SW 1271 (cell line): Measurements from ENCODE around the gene HSPH1.

Source experiments
- DNase-seq, 2 experiments: peaks; one replicate each; lab custom pipeline; 2025; lab: John Stamatoyannopoulos, UW

The HSPH1 gene

DNA sequence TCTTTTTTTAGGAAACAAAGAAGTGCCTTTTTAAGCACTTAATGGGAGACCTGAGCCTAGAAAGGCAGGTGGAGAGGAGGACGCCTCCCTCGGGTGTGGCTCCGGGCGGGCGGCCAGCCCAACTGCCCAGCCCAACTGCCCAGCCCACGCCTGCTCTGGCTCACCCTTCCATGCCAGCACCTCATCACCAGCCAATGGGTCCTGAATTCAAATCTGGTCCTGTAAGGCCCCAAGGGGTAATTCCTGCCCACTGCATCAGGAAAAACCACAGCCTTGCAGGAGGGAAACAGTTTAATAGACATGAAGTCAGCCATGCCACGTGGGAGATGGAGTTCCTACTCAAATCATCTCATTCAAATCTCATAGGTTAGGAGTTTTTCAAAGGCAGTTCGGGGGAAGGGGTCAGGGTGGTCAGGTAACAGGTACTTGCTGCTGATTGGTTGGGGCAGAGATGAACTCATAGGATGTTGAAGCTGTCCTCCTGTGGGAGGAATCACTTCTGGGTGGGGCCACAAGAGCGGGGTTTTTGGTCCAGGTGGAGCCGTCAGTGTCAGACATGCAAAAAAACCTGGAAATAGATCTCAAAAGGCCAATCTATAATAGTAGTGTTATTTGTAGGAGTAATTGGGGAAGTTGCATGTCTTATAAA, 64.9 kb downstream of the HSPH1 start:
- DNase-seq: no peak

DNA sequence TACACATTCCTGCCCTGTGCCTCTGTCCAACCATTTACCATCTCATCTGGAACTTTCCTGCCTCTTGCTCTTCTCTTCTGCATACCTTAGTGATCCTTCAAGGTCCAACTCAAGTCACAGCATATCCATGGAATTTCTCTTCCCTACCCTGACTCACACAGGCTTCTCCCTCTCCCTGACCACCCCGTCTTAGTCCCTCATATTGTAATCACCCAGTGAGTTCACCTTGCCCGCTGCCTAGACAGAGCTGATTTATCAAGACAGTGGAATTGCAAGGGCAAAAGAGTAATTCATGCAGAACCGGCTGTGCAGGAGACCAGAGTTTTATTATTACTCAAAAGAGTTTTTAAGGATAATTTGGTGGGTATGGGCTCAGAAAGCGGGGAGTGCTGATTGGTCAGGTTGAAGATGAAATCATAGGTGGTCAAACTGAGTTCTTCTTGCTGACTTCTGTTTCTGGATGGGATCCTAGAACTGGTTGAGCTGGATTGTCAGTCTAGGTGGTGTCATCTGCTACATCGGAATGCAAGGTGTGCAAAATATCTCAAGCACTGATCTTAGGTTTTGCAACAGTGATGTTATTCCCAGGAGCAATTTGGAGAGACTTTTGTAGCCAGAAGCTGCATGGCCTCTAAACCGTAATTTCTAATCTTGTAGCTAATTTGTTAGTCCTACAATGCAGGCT, 67.2 kb downstream of the HSPH1 start:
- no peak for DNase-seq

DNA sequence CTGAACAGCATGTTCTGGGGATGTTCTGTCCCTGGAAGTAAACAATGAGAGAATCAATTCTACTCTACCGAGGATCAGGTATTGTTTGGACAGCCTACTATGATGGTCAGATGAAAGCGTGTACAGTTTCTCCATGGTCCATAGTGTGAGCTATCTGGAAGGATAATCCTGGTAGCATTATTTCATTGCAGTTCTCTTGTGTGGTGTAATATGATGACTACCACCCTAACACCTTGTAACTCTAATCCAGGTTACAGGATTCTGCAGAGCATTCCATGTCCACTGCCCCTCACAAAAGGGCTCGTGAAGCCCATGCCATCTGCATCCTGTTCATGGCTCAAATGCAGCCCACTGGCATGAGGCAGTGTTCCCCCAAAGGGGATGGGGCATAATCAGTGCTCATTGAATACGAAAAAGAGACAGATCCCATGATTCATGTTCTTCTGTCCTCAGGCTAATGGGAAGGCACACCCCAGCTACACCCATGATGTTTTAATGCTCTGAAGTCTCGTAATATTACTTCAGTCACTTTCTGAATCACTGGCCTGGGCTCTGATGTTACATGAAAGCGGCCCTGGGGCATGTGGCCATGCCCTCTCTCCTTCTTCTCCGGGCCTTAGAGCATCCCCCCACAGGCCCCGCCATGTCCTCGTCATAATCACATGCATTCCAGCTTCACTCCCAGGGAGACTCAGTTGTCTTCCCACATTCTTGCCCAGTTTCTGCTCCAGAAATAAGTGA, 68.4 kb downstream of the HSPH1 start:
- no peak for DNase-seq

DNA sequence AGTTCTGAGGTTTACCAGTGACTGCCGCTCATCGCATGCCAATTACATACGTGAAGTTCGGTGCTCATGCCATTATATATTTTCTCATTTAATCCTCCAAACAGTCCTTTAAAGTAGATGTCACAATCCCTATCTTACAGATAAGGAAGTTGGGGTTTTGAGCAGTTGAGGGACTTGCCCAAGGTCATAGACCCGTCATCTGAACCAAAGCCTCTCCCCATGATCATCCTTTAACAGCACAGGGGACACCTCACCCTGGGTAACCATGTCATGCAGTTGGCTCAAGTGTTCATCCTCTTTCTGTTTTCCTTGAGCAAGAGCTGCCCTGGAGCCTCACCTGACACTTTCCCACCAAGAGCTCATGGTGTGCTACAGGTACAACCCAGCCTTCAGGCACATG, 69.1 kb downstream of the HSPH1 start:
- no peak for DNase-seq

DNA sequence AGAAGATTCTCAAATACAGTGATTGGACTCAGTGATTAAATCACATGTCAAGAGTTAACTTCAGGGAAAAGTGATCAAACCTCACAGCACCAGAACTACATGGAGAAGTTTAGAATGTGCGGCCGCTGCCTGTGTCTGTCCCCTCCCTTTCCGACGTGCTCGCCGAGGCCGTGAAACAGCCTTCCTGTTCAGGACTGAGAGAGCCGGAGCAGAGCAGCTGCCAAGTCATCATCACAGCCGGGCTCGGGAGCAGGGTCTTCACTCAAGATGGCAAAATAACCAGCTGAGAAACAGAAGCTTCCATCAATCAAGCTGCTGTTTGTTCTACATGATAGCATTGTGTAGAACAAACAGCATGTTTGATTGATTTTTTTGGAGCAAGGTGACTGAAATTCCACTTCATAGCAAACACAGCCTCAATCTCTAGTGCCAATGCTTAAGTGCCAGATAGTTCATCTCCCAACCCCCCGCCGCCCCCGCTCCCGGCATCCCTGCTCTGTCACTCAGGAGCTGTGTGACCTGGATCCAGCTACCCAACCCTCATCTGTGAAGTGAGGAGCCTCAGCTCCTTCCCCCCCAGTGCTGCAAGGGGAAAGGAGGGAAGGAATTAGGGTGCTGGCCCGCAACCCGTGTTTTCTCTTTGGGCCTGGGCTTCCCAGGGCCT, 70.6 kb downstream of the HSPH1 start:
- DNase-seq: no peak

DNA sequence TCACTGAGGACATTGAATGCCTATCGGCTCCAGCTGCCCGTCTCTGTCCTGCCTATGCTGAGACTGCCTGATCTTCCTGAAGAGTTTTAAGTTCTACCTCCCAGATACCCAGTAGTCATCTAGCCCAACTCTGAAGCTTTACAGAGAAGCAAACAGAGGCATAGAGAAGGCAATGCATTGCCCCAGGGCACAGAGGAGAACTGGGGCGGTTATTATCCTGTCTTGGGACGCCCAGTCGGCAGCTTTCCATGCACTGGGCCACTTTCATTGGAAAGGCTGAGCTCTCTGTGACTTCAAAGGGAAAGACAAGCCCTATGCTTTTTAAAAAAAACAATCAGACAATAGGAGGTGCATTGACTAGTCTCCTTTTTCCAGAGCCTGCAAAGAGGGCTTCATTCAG, 71.6 kb downstream of the HSPH1 start:
- DNase-seq: no peak

DNA sequence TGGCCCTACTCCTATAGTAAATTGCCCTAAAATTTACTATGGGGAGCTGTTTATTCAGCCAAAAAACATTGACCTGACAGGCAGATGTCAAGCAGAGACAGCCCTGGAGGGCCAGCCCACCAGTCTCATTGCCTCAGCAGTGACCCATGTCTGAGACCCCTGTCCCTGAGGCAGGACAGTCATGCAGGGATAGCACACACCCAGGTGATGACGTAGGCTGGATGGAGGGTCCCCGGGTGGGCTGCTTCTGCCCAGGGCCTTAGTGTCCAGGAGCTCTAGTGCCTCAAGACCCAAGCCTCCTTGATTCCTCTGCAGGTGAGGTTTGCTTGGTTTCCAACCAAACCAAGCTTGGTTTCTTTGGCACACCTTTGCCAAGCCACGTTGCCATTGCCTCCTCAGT, 72.1 kb downstream of the HSPH1 start:
- no peak for DNase-seq

DNA sequence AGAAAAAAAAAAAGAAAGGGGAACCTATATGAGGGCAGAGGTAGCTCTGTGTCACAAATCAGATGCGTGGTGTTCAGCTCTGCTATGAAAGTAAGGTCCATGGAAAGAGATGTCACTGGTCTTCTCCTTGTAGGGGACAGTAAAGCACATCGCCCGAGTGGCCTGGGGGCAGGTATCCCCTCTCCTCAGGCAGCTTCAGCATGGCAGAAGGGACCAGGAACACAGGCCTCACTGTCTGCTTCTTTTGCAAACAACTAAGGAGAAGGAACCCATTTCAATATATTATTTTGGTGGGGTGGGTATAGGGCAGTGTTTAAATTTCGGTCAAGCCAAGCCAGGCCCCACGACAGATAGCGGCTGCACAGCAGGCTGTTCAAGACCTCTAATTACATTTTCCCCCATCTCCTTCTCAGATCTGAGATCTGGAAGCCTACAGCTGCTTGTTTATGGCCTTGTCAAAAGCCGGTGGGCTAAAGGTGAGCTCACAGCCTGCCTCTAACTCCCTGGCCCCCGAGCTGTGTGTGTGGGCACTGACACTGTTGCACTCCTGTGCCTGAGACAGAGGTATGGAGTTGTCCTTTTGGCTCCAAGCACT, 72.8 kb downstream of the HSPH1 start:
- DNase-seq: no peak
